Lung (tissue), 12 donors: ENCODE measurements around the gene DNAJA4. TPM values are rescaled to one million over a fixed set of nuclear protein-coding genes. Genes with fewer than 3 reads are reported as not detected.

Source experiments
- ATAC-seq: fragments of 200-7000 bp; cut with Tn5 transposase; one replicate; pipeline ENCODE4 v1.9.1; 2020; ENCODE audit warnings: moderate number of reproducible peaks; ENCODE audit not compliant: insufficient read depth, low FRiP score
- DNase-seq, 3 donors: peaks; one replicate each; pipeline ENCODE4 v3.0.0-alpha.2; 2013 to 2017
- H3K27ac ChIP-seq, 2 donors: one replicate each; pipeline ENCODE4 v1.5.1; 2013; ENCODE audit warnings: mild to moderate bottlenecking in 2 of 2, moderate library complexity in 2 of 2, control low read depth in 1 of 2, inconsistent platforms in 1 of 2, low read depth in 1 of 2, low read length in 1 of 2
- H3K27me3 ChIP-seq, 3 donors: one replicate each; pipeline ENCODE4 v1.5.1; 2013; ENCODE audit warnings: low read length in 2 of 3; ENCODE audit not compliant: control insufficient read depth in 3 of 3, insufficient read depth in 3 of 3
- H3K36me3 ChIP-seq, 4 donors: one replicate each; pipeline ENCODE4 v1.5.1; 2013; ENCODE audit warnings: low read length in 4 of 4, mild to moderate bottlenecking in 1 of 4, moderate library complexity in 1 of 4; ENCODE audit not compliant: control insufficient read depth in 4 of 4, insufficient read depth in 4 of 4
- H3K4me1 ChIP-seq, 5 donors: one replicate each; pipeline ENCODE4 v1.5.1; 2013; ENCODE audit warnings: low read length in 5 of 5, mild to moderate bottlenecking in 2 of 5, moderate library complexity in 1 of 5; ENCODE audit not compliant: control insufficient read depth in 5 of 5, insufficient read depth in 5 of 5
- H3K4me3 ChIP-seq: one replicate; pipeline ENCODE4 v1.5.1; 2013; ENCODE audit warnings: mild to moderate bottlenecking, control low read depth, moderate library complexity
- H3K9ac ChIP-seq, 2 donors: one replicate each; pipeline ENCODE4 v1.5.1; 2013; ENCODE audit warnings: low read length in 2 of 2, control low read depth in 1 of 2; ENCODE audit not compliant: insufficient read depth in 1 of 2
- H3K9me3 ChIP-seq, 4 donors: one replicate each; pipeline ENCODE4 v1.5.1; 2013; ENCODE audit warnings: low read length in 3 of 4, mild to moderate bottlenecking in 1 of 4, moderate library complexity in 1 of 4; ENCODE audit not compliant: control insufficient read depth in 4 of 4, insufficient read depth in 3 of 4
- WGBS, 2 donors: extraction: QIAGEN DNeasy Blood & Tissue Kit; methylation state at CpG; one replicate each; pipeline ENCODE4 v1.1.7; 2013; 5-methylcytosine and 5-hydroxymethylcytosine counted together
- polyA plus RNA-seq, 2 donors: library from polyadenylated mRNA; stranded (reverse); fragments of 200-250 nt; gene quantifications; one replicate each; pipeline ENCODE4 v1.2.1, GENCODE V29; 2013
- total RNA-seq, 2 donors: library from RNA; depleted of rRNA in 1 of 2; stranded (reverse); fragments of >200 nt in 1 of 2; gene quantifications; one replicate each; pipeline ENCODE4 v1.2.1, GENCODE V29; 2014 to 2021
- TF ChIP-seq, protein P1 (sequence below): IDR thresholded peaks from 2 replicates; pipeline ENCODE4 v1.5.1; 2012; ENCODE audit warnings: mild to moderate bottlenecking; ENCODE audit errors: control extremely low read depth, extremely low read depth
- donor health status: control.
- donor health status: control.
- donor health status: Bipolar disorder and iron deficiency.
- donor health status: healthy.
- donor health status: DM: yes; HTN: yes; CAD: no.

DNAJA4 gene
- total and polyA plus RNA-seq, 4 donors: 19.3 to 74.6 (median 33.9) TPM

DNA sequence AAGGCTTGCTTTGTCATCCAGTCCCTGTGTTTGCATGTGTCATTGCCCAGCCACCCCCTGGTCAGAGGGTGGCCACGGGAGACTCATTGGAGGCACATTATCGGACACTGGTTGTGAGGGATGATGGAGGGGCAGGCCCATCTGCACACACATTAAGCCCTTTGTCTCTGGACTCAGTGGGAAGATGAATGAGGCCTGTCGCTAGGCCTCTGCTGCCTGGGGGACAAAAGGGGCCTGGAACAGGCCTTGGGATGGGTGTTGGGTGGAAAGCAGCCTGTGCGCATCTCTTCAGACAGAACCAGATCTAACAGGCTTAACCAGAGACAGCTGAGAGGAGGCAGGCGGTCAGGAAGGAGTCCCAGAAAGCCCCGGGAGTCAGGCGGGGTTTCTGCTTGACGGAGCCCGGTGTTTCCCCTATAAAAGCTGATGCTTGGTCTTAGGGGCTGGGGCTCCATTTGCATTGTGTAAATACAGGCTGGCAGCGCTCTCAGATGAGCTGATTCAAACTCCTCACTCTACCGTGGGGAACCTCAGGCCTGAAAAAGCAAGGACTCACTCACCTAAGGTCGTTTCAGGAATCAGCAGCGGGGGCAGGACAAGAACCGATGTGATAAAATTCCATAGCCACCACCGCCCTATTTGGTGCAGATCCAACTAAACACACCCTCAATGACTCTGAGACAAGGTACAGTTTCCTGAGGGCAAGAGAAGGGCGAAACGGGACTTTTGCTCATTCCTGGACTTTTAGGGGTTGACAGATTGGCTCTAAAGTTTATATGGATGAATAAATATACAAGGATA is 52.1 kb downstream of the DNAJA4 start:
- TF ChIP-seq, protein P1, sequence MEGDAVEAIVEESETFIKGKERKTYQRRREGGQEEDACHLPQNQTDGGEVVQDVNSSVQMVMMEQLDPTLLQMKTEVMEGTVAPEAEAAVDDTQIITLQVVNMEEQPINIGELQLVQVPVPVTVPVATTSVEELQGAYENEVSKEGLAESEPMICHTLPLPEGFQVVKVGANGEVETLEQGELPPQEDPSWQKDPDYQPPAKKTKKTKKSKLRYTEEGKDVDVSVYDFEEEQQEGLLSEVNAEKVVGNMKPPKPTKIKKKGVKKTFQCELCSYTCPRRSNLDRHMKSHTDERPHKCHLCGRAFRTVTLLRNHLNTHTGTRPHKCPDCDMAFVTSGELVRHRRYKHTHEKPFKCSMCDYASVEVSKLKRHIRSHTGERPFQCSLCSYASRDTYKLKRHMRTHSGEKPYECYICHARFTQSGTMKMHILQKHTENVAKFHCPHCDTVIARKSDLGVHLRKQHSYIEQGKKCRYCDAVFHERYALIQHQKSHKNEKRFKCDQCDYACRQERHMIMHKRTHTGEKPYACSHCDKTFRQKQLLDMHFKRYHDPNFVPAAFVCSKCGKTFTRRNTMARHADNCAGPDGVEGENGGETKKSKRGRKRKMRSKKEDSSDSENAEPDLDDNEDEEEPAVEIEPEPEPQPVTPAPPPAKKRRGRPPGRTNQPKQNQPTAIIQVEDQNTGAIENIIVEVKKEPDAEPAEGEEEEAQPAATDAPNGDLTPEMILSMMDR: no peak
- no peak overlapping the region for H3K9ac ChIP-seq
- H3K9me3 ChIP-seq: no peaks in the 10 kb centered on the region
- ATAC-seq (no peak), DNase-seq (peak in 1 of 3 donors; percentile 25)
- H3K4me1 ChIP-seq: no peaks in the 10 kb centered on the region
- H3K27me3 ChIP-seq: no peaks in the 10 kb centered on the region
- H3K36me3 ChIP-seq: no peaks in the 10 kb centered on the region
- H3K4me3 ChIP-seq: no peak overlapping the region
- H3K27ac ChIP-seq: no peak overlapping the region
- 69 to 85% methylated on average over 17 of the region's 17 CpGs for WGBS, 2 donors

DNA sequence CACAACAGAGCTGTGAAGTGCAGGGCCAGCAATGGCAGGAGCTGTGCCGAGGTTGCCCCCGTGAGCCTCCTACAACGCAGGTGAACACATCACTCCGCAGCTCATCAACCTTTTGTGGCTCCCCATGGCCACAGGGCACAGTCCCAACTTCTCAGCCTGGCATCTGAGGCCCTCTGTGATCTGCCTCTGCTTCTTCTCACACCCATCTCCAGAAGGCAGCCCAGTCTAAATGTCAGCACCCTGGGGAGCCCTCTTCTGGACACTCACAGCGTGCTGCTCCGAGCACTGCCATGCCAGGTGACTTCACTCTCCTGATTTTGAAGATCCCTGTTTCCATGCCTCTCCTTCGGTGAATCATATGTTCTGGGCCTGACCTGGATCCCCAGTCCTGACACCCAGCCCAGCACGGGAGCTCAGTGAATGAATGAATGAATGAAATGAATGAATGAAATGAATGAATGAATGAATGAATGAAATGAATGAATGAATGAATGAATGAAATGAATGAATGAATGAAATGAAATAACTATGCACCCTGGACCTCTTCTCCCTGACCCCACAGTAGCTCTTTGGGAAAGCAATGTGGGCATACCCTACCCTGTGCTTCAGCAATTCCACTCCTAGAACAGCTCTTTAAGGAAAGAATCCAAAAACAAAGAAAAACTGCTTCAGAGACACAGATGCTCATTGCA is 52.9 kb downstream of the DNAJA4 start:
- H3K27me3 ChIP-seq: no peaks in the 10 kb centered on the region
- whole genome bisulfite sequencing, 2 donors: 85 to 87% methylated on average over 8 of the region's 8 CpGs
- H3K4me1 ChIP-seq: peaks cover 0 to 3% (median 0%) of the 10 kb centered on the region in 5 donors
- DNase-seq: no peak
- H3K9ac ChIP-seq: no peak overlapping the region
- no peaks in the 10 kb centered on the region for H3K9me3 ChIP-seq
- ATAC-seq: no peak
- H3K4me3 ChIP-seq: no peak overlapping the region
- TF ChIP-seq, protein P1: no peak
- no peaks in the 10 kb centered on the region for H3K36me3 ChIP-seq
- no peak overlapping the region for H3K27ac ChIP-seq

DNA sequence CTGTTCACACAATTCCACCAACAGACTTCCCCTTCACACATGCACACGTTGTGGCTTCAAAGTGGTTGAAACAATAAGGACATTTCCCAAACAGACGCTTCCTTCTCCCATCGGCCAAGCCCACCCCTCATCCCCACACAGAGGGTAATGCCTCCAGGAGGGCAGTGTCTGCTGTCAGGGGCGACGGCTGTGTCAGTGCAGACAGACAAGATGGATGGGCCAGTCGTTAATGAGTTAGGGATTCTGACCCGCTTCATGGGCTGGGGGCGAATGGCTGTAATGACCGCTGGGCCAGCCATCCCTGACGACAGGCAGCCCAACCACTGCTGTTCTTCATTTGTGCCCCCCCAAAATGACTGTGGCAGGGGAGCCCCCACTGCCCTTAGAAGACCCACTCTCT is 55.2 kb downstream of the DNAJA4 start:
- TF ChIP-seq, protein P1: no peak
- WGBS, 2 donors: 67 to 71% methylated on average over 10 of the region's 10 CpGs
- DNase-seq: no peak
- Histone ChIP-seq H3K4me3 (no peak overlapping the region), H3K27ac (no peak overlapping the region), H3K4me1 (peaks cover 0 to 9% (median 0%) of the 10 kb centered on the region in 5 donors), H3K9ac (no peak overlapping the region), H3K36me3 (no peaks in the 10 kb centered on the region), H3K27me3 (no peaks in the 10 kb centered on the region), H3K9me3 (no peaks in the 10 kb centered on the region)
- no peak for ATAC-seq
